HL-60/S4 (cell line): ENCODE results near the gene PNPLA7.
"Not testable (repeated sequence)": the region's sequence is repeated elsewhere in the genome, so short reads cannot be mapped to it uniquely, and the experiment has no call there.

Experiments
- in situ Hi-C: fragments of 300-500 bp; cut with MboI; formaldehyde crosslinking; loops from 2 replicates; pipeline ENCODE4 v1.14.3; 2022; ENCODE audit warnings: low sequenced_read_pairs

PNPLA7 gene

GRCh38 chr9:137575716-137576411, 25.7 kb upstream of the PNPLA7 start:
- in situ Hi-C loops = no loop called here

GRCh38 chr9:137575364-137575715, 25.1 kb upstream of the PNPLA7 start:
- in situ Hi-C loops = no loop called here

GRCh38 chr9:137574192-137574591, 24.0 kb upstream of the PNPLA7 start:
- in situ Hi-C loops = no loop called here

DNA sequence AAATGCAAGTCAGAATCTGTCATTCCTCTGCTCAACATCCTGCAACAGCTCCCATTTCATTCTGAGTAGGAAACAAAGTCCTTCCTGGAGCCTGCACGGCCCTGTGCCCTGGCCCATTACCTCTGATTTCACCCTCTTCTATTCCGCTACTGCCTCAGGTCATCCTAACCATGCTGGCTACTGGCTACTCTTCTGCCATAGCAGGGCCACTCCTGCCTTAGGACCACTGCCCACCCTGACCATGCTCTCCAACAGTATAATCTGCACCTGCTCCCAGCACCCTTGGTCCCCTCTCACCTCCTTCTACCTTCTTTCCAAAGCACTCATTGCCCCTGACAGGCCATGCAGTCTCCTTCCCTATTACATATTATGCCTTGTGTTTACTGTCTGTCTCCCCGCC, 20.4 kb upstream of the PNPLA7 start:
- in situ Hi-C loops = no loop called here

DNA sequence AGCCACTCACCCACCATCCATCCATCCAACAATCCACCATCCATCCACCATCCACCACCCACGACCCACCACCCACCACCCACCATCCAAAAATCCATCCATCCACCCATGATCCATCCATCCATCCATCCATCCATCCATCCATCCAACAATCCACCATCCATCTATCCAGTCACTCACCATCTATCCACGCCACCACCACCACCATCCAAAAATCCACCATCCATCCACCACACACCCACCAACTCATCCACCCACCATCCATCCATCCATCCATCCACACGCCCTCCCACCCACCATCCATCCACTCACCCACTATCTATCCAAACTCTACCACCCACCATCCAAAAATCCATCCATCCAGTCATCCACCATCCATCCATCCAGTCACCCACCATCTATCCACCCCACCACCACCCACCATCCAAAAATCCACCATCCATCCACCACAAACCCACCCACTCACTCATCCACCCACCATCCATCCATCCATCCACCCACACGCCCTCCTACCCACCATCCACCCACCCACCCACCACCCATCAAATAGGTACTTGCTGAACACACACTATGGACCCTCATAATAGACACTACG, 19.5 kb upstream of the PNPLA7 start:
- in situ Hi-C loops = no loop called here

GRCh38 chr9:137568445-137568844, 18.2 kb upstream of the PNPLA7 start:
- in situ Hi-C loops = not testable (repeated sequence)

- in situ Hi-C loops = no loop called here
These were observed 14.7 kb upstream of the PNPLA7 start for GRCh38 chr9:137564817-137565411.

GRCh38 chr9:137564134-137564533, 13.9 kb upstream of the PNPLA7 start:
- in situ Hi-C loops = no loop called here

DNA sequence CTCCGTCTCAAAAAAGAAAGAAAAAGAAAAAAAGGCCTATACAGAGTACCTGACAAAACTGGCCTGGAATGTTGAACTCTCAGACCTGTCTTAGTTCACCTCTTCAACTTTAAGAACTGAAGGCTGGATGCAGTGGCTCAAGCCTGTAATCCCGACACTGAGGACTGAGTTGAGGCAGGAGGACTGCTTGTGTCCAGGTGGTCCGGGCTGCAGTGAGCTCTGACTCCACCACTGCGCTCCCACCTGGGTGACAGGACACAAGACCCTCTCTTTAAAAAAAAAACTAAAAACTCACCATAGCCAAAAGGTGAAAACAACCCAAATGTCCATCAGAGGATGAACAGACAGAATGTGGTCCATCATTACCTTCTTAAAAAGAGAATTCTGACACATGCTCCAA, 7.9 kb upstream of the PNPLA7 start:
- in situ Hi-C loops = no loop called here

GRCh38 chr9:137556069-137556838, 6.1 kb upstream of the PNPLA7 start:
- in situ Hi-C loops = no loop called here

DNA sequence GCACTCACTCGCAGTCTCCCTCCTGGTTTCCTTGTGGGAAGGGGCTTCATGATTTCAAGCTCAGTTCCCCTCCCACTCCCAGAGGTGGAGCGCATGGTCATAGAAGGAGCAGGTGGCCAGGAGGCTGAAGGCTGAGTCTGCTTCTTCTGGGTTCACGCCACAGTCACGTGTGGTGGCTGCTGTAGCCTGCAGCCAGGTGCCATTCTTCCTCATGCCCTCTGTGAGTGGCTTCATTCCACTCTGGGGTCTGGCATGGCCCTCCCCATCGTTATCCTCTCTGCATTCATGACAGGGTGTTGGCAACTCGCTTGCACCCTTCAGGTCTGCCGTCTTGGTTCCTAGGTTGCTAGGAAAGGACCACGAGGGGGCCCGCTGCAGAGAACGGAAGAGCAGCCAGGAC, 5.0 kb upstream of the PNPLA7 start:
- in situ Hi-C loops = no loop called here

- in situ Hi-C loops = no loop called here
These were observed 4.1 kb upstream of the PNPLA7 start for GRCh38 chr9:137554349-137554748.

- in situ Hi-C loops = not testable (repeated sequence)
These were observed 3.5 kb upstream of the PNPLA7 start for GRCh38 chr9:137553654-137554053.

DNA sequence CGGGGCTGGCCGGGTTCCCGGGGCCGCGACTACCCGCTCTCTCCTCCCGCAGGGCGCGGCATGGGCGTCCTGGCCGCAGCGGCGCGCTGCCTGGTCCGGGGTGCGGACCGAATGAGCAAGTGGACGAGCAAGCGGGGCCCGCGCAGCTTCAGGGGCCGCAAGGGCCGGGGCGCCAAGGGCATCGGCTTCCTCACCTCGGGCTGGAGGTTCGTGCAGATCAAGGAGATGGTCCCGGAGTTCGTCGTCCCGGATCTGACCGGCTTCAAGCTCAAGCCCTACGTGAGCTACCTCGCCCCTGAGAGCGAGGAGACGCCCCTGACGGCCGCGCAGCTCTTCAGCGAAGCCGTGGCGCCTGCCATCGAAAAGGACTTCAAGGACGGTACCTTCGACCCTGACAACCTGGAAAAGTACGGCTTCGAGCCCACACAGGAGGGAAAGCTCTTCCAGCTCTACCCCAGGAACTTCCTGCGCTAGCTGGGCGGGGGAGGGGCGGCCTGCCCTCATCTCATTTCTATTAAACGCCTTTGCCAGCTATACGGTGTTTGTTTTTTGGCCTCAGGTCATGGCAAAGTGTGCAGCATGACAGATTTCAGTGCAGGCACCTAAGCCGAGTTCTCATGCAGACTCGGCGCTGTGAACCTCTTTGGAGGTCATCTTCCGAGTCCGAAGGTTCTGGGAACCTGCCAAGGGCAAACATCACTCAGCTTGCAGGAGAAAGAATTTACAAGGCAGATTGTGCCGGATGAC, 2.0 kb upstream of the PNPLA7 start:
- in situ Hi-C loops = no loop called here

GRCh38 chr9:137551264-137552021, 1.2 kb upstream of the PNPLA7 start, which contains the start of gene MRPL41:
Gene MRPL41 (plus strand): TSS chr9:137551879. CDS start chr9:137552082, 203 bp downstream.
- in situ Hi-C loops = no loop called here

- in situ Hi-C loops = not testable (repeated sequence)
These were observed 709 bp upstream of the PNPLA7 start for GRCh38 chr9:137550958-137551263.

- in situ Hi-C loops = no loop called here
These were observed 2.3 kb downstream of the PNPLA7 start for GRCh38 chr9:137547687-137548543.

DNA sequence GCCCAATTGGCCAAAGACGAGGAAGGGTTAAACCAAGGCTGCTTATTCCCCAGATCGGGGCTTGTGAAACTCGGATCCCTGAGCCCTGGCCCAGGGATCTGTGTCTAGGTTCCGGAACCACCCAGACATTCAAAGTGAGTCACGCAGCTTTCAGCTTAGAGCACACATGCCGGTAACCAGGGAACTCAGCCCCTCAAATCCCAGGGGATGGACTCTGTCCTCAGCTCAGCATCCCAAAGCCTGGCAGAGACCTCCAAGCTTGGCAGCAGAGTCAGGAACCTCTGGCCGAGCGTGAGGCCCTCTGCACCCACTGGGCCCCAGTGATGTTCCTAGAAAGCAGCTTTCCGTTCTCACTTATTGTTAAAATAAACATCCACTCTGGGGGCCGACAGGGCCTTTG, 5.1 kb downstream of the PNPLA7 start:
- in situ Hi-C loops = no loop called here

GRCh38 chr9:137544176-137544760, 5.9 kb downstream of the PNPLA7 start:
- in situ Hi-C loops = no loop called here
